ENCODE measurements around the gene TRIML1.
A peak's percentile ranks its signal among the peaks of the same experiment; 100 is the strongest.

The TRIML1 gene, protein sequence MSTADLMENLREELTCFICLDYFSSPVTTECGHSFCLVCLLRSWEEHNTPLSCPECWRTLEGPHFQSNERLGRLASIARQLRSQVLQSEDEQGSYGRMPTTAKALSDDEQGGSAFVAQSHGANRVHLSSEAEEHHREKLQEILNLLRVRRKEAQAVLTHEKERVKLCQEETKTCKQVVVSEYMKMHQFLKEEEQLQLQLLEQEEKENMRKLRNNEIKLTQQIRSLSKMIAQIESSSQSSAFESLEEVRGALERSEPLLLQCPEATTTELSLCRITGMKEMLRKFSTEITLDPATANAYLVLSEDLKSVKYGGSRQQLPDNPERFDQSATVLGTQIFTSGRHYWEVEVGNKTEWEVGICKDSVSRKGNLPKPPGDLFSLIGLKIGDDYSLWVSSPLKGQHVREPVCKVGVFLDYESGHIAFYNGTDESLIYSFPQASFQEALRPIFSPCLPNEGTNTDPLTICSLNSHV

DNA sequence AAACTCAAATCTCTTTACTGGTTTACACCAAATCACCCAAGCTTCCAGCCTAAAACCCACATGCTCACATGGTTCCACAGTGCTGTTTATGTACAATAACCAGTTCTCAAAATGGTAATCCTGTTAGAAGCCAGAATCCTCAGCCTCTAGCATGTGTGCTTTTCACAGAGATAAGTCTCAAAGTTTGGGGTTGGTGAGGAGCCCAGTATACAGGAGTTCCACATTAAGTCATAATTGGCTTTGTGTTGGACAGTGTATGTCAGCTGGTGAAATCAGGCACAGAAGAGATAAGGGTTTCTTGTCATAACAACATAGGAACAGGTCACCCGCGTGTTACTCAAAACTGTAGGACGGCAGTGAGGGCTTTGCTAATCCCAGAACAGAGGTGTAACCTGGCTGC is at the start of gene TRIML1:
Gene TRIML1 (plus strand): TSS at position 301 of the 400 bp plus-strand sequence. CDS start 118 bp downstream, outside the sequence.
- DNase-seq (ENCODE audit: low read depth, low spot score): no peak

DNA sequence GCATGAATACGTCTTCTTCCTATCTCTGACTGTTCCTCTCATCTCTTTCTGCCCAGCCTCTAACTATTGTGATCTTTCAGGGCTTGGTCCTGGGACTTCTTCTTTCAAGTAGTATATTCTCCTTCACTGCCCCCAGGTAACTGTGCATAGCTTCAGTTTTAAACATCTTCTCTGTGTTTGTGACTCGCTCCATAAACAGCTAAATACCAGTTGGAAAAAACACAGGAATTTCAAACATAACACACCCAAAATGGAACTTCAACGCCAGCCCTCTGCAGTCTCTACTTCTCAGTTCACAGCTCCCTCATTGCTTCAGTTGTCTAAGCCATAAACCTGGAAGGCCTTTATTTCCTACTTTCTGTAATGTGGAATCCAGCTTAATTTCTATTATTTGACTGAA is 46.4 kb upstream of the TRIML1 start:
- DNase-seq (ENCODE audit: low read depth, low spot score): no peak

DNA sequence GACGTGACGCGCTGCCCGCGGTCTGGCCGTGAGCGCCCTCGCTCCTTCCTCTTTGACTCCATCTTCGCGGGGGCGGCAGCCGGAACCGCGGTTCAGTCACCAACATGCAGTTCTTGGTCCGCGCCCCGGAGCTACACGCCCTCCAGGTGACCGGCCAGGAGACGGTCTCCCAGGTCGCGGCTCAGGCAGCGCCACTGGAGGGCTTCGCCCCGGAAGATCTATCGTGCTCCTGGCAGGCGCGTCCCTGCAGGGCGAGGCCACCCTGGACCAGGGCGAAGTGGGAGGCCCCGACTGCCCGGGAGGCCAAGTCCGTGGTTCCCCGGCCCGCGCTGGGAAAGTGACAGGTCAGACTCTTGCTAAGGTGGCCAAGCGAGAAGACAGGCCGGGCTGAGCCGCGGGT is 32.8 kb upstream of the TRIML1 start:
- DNase-seq (ENCODE audit: low read depth, low spot score): no peak

DNA sequence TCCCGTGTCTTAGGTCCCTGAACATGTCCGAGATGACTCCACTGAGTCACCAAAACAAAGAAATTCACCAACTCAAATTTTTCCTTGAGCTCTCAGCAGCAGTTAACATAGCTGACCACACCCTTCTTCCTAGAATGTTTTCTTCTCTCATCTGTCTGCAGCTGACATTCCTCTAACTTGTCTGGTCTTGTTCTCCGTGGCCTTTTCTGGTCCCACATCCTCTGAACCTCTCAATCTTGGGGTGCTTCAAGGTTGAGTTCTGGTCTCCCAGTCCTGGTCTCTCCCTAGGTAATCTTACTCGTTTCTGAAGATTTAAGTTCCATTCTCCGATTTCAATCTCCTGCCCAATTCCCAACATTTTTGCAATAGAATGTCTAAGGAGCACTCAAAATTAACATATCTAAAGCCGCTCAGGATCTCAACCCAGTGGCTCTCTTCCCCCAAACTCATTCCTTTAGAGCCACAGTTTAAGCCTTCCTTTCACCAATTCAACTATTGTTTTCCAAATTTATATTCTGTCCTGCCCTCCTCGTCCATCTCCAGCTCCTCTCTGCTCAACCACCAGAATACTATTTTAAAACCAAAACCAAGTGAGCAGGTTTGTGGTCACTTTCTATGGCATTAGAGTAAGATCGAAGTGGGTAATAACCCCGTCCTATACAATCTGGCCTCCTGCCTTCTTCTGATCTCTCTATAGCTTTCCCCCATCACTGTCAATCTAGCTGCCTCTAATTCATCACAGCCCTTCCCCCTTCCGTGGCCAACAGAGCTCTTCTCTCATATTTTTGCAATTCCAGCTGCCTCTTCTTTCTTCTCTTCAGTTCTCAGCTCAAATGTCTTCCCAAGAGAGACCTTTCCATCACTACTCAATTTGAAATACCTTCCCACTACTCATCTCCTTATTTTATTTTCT is 31.1 kb upstream of the TRIML1 start:
- DNase-seq (ENCODE audit: low read depth, low spot score): no peak

DNA sequence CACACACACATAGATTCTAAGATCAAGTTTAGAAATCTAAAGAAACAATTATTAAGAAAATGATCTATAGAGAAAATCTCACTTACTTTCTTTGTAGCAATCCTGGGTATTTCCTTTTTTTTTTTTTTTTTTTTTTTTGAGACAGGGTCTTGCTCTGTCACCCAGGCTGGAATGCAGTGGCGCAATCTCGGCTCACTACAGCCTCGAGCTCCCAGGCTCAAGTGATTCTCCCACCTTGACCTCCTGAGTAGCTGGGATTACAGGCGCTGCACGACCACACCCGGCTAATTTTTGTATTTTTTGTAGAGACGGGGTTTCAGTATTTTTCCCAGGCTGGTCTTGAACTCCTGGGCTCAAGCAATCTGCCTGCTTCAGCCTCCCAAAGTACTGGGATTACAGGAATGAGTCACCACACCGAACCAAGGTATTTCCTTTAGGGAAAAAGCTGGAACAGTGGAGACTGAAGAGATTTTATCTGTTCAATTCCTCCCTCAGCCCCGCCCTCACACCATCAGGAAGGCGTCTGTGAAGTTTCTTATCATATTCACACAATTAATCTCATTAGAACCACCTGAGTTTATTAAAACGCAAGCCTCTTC is 30.0 kb upstream of the TRIML1 start, which contains the start of gene TRIML2:
Gene TRIML2 (minus strand): TSS at position 447 of the 599 bp plus-strand sequence. CDS start 4,235 bp downstream, outside the sequence.
- no peak for DNase-seq (ENCODE audit: low read depth, low spot score)

DNA sequence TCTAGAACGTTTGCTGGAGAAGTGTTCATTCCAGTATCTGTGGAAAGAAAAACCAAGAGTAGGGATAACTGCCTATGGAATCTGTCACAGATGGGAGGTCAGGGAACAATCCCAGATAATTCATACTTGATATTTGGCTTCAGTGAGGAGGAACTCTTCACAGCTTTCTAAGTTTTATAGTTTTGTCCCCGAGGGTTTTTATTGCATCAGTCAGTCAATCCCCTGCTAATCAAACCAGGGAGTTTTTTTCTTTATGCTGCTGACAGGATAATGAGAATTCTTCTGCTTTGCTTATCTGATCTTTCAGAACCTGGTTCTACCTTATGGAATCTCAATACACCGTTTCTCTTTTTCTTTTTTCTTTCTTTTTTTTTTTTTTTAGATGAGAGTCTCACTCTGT is 29.2 kb upstream of the TRIML1 start:
- DNase-seq (ENCODE audit: low read depth, low spot score): no peak

DNA sequence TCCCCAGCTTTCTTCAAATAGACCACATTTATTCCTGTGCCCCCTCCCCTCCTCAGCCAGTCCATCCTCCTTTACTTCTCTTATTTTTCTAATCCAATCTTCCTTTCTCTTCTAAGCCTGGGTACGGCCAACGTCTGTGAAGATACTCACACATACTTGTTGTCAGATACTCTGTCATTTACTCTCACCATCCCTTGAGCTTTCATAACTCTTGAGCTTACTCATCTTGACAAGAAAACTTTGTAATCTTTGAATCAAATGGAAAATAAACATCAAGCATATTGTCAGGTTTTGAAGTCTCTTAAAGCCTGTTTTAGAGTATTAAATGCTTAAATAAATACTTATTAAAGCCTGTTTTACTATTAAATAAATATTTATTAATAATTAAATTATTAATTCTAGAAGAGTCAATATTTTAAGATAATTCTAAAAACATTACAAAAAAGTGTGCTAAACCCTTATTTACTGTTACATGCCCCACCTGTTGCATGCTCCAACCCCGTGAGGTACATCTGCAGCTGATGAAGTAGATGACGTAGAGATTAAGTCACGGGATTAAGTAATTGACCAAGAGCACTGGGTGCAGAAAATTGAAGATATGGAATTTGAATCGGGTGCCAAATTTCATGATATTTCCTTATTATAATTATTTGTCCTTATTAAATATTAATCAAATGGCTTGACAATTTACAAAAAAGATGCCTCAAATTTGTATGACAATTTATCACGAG is 28.3 kb upstream of the TRIML1 start:
- DNase-seq (ENCODE audit: low read depth, low spot score): no peak

DNA sequence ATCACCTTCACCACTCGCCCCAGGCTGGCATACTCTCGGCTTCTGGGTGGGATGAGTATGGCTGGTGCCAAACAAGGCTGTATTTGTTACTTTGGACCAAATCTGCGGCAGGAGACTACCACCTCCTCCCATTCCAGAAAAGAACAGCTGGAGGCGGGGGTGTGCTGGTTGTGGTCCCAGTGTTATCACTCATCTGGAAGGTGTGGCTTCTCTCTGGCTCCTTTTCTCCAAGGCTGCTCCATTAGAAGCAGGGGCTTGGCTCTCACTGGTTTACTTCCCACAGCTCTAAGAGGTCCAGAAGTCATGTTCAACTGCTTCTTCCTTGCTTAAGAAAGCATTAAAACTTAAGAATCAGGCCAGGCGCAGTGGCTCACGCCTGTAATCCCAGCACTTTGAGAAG is 27.3 kb upstream of the TRIML1 start:
- no peak for DNase-seq (ENCODE audit: low read depth, low spot score)

DNA sequence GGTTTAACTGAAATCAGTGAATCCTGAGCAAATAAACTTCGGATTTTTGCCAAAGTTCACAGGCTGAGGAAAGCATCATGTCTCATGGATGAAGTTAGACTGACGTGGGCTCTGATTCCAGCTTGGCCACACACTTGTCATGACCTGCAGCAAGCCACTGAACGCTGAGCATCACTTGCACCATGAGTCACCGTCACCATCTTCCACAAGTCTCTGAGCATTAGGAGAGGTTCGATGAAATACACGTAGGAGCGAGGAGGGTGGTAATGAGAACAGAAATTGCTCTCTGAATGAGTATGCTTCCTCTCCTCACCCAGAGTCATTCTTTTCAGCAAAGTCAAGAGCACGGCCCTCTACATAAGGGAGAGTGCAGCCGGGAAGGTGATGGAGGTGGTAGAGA is 26.1 kb upstream of the TRIML1 start:
- DNase-seq (ENCODE audit: low read depth, low spot score): no peak

DNA sequence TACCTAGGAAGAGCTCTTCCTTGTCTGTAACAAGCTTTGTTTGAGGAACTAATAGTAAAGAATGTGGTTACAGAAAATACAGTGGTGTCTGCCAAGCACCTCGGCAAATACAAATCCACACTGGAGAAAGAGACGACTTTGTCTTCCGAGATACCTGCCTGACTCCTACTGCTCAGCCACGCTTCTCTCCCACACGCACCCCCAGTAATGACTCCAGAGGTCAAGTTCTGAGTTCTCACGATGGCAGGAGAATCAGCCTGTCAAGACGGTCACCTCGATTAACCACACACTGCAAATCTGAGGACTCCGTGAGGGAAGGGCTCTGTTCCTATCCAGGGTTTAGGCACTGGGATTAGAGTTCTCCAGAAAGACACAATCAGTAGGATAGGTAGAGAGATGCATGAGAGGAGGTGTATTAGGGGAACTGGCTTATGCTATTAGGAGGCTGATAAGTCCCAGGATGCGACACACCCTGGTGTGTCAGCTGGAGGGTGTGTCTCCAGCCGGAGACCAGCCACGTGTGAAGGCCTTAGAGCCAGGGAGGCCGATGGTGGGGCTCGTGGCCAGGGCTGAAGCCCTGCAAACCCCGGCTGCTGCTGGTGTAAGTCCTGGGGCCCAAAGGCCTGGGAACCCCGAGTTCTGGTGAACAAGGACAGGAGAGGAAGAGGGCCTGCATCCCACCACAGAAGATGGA is 21.5 kb upstream of the TRIML1 start:
- no peak for DNase-seq (ENCODE audit: low read depth, low spot score)

DNA sequence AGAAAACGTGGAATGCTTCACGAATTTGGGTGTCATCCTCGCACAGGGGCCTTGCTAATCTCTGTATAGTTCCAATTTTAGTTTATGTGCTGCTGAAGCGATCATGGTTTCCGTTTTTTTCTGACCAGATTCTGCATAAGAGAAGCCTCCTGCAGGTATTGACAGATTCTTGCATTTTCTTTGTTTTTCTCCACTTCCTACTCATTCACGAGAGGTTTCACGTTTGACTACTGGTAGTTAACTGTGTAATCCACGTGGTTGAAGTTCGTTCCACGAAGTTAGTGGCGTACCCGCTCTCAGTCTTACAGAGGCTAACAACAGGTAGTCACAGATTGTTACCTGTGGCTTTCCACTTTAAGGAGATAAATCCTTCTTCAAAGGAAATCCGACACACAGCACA is 17.7 kb upstream of the TRIML1 start:
- DNase-seq (ENCODE audit: low read depth, low spot score): no peak

DNA sequence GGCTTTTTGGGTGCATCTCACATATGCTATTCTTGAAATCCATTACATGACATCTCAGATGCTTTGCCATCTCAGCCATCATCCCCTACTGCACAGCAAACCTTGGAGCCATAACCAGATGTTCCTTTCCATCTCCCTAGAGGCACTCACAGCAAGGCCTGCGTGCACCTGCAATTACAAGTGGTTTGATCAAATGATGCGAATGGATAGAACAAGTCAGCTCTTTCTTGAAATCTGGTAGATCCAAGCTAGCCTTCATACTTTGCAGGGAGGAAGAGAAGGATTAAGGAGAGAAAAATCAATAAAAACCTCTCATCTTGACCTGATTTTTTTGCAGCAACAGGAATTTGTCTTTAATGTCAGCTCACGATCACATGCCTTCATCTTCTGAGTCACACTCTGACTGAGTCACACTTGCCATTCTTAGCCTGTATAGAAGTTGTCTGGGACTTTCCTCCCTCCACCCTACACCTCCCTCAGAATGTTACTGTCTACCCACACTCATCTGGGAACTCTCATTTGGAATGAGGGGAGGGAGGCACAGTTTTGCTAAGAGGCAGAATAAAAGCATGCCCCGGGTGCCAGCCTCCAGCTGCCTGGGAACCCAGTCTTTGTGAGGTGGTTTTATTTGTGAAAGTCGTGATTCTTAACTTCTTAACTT is 11.9 kb upstream of the TRIML1 start:
- peak; percentile 18 for DNase-seq (ENCODE audit: low read depth, low spot score)

DNA sequence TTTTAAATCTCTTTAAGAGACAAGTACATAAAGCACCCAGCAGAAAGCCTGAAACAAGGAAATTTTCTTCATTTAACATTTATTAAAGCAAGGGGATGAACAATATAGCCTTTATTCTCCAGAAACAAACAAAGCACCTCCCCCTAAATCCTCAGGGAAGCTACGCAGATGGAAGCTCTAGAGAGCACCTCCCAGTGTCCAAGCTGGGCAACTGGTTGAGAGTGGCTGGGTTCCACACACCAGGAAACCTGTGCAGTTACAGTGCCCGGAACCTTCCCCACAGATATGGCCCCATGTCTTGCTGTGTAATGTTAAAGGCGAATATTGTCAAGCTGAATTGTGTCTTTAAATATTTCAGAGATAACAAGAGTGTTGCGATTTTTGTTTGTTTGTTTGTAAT is 8.9 kb upstream of the TRIML1 start:
- no peak for DNase-seq (ENCODE audit: low read depth, low spot score)

DNA sequence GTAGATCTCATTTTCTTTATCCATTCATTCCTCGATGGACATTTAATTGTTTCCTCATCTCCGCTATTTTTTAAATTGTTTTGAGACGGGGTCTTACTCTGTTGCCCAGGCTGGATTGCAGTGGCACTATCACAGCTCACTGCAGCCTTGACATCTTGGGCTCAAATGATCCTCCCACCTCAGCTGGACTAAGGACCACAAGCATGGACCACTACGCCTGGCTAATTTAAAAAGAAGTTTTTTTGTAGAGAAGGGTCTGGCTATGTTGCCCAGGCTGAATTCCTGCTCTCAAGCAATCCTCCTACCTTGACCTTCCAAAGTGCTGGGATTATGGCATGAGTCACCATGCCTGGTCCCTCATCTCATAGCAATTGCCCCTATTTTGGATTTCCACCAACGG is 7.0 kb upstream of the TRIML1 start:
- no peak for DNase-seq (ENCODE audit: low read depth, low spot score)

DNA sequence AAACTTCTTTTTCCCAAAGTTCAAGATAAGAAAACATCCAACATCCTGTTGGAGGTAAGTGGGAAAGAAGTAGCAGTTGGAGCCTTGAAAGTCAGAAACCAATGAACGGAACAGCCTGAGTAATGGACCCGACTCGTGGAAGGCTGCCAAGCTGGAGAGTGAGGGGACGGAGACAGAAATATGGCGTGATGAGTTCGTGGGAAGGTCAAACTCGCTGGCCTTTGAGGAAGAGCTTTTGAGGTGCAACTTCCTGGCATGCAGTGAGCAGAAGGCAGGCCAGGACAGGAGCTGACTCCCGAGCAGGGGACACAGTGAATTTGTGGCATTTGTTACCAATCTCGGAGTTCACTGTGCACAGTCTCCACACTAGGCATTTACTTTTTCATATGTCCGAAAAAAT is 1.0 kb upstream of the TRIML1 start:
- no peak for DNase-seq (ENCODE audit: low read depth, low spot score)

DNA sequence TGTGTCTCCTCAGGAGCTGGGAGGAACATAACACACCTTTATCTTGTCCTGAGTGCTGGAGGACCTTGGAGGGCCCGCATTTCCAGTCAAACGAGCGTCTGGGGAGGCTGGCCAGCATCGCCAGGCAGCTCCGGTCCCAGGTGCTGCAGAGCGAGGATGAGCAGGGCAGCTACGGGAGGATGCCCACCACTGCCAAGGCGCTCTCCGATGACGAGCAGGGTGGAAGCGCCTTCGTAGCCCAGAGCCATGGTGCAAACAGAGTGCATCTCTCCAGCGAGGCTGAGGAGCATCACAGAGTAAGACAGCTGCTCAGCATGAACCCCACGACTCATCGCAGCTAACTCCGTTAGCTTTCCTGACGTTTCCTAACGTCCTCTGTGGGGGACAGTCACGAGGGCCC is 430 bp downstream of the TRIML1 start:
- no peak for DNase-seq (ENCODE audit: low read depth, low spot score)

DNA sequence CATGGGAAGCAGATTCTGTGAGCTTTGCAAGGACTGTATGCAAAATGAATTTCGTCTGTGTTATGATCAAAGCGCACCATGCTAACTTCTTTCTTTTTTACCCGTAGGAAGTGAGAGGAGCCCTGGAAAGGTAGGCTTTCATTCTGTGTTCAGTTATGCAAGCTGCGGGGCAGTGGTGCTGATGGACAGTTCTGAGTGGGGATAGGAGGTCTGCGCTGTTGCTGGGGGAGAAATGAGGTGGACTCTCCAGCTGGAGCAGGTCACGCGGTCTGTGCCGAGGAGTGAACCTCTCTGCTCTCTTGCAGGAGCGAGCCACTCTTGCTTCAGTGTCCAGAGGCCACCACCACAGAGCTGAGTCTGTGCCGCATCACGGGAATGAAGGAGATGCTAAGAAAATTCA is 4.5 kb downstream of the TRIML1 start:
- no peak for DNase-seq (ENCODE audit: low read depth, low spot score)

DNA sequence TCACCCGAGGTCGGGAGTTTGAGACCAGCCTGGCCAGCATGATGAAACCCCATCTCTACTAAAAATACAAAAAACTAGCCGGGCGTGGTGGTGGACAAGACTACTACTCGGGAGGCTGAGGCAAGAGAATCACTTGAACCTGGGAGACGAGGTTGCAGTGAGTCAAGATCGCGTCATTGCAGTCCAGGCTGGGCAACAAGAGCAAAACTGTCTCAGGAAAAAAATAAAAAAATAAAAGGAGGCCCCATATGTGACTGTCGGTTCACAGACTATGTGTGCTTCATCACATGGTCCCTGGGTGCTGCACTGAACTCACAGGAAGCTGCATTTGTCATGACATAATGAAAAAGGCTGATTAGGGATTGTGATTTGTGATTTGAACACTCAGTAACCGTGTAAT is 6.4 kb downstream of the TRIML1 start:
- no peak for DNase-seq (ENCODE audit: low read depth, low spot score)

DNA sequence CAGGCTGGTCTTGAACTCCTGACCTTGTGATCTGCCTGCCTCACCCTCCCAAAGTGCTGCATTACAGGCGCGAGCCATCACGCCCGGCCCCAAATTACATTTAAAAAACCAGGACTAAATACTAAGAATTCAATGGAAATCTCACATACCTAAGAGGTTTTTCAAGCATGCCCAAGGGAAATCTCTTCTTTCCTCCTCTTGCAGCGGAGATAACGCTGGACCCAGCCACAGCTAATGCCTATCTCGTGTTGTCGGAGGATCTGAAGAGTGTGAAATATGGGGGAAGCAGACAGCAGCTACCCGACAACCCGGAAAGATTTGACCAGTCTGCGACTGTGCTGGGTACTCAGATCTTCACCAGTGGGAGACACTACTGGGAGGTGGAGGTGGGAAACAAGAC is 7.4 kb downstream of the TRIML1 start:
- DNase-seq (ENCODE audit: low read depth, low spot score): no peak

DNA sequence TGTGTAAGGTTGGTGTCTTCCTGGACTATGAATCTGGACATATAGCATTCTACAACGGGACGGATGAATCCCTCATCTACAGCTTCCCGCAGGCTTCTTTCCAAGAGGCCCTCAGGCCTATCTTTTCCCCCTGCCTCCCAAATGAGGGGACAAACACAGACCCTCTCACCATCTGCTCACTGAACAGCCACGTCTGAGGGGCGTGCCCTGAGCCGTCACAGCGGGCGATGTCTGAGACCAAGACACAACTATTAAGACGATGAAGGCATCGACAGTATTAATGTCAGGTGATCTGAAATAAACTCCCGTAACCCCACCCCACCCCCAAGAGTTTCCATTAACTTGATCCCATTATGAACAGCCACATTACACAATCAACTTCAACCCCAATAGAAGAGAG is 7.9 kb downstream of the TRIML1 start:
- DNase-seq (ENCODE audit: low read depth, low spot score): no peak

All from smooth muscle cell of the brain vasculature (primary cell).